ENCODE measurements around the gene MPST.

MPST gene

DNA sequence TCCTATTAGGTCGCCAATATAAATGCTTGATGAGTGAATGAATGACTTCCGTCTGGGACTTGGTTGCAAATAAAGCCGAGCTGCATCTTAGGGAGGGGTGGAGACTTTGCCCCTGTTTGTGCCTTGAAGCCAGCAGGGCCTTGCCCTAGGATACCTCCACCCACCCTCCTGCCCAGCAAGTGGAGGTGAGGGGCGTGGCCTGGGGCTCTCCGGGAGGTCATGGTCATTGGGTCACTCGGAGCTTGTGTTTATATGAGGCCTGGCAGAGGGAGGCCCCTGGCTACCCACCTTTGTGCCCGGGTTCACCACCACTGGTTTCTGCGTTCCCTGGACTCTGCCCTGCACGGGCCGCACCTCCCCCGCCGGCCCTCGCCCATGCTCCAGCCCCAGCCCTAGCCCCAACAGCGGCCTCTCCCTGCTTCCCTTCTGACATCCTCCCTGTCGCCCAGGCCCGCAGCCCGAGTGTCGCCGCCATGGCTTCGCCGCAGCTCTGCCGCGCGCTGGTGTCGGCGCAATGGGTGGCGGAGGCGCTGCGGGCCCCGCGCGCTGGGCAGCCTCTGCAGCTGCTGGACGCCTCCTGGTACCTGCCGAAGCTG lies 4.3 kb downstream of the MPST start:
- DNase-seq = no peak

DNA sequence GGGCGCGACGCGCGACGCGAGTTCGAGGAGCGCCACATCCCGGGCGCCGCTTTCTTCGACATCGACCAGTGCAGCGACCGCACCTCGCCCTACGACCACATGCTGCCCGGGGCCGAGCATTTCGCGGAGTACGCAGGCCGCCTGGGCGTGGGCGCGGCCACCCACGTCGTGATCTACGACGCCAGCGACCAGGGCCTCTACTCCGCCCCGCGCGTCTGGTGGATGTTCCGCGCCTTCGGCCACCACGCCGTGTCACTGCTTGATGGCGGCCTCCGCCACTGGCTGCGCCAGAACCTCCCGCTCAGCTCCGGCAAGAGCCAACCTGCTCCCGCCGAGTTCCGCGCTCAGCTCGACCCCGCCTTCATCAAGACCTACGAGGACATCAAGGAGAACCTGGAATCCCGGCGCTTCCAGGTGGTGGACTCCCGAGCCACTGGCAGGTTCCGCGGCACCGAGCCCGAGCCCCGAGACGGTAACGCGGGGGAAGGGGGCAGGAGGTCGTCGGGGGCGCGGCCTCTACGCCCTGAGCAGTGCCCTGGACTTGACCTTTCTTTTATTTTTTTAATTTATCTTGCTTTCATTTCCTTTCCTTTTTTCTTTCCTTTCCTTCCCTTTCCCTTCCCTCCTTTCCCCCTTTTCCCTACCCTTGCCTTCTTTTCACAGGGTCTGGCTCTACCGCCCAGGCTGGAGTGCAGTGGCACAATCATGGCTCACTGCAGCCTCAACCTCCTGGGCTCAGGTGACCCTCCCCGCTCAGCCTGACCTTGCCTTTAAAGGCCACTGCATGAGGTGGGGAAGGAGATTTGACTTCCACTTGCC lies 5.0 kb downstream of the MPST start:
- DNase-seq = no peak

DNA sequence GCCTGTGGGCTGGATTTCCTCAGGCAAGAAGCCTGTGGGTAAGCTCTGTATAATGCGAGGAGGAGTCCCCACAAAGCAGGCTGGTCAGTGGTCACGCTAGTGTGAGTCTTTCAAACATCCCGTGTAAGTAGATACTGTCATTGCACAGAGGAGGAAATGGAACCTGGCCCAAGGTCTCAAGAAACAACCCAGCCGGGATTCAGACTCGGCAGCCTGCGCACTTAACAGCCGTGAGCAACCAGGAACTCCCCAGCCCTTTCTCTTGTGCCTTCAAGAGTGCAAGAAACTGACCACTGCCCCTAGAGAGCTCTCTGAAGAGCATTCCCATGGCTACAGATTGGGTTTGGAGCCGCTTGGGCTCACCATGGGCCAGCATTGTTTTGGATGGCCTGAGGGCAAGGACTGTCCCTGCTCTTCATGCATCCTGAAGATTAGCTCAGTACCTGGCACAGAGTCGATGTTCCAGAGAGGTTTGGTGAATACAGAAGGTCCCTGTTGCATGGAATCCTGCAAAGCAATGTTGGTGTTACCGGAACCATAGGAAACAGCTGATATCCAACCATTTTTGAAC lies 6.0 kb downstream of the MPST start:
- no peak for DNase-seq

DNA sequence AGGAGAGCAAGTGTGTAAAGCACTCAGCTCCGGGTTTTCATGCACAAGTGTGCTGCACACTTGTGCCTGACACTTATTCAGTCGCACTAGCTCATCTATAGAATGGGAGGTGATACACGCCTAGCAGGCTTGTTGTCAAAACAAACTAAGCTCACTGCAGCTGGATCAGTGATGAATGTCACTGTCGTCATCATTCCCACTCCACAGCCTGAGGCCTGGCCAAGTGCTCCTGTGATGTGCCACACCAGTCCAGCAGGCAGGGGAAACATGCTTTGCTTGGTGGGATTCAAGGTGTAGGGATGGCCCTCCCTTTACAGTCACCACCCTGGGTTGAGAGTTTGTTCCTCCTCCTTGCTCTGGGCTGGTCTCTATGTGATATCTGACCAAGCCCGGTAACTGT lies 6.8 kb downstream of the MPST start:
- DNase-seq = no peak

DNA sequence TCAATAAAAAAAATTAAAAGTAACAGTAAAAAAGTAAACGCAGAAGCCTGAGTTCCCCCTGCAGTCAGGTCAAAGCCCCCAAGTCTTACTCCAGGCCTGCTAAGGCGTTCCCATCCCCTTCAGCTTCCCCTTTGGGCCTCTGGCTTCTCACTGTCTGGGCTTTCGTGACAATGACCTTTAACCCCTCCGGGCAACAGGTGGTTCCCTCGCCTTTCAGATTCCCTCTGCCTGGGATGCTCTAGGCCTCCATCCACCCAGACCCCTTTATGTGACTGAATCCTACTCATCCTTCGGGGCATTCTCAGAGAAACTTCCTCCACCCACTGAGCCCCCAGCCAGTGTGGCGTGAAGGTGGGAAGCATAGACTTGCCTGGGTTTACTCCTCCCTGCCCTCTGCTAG lies 8.0 kb downstream of the MPST start:
- DNase-seq = no peak

DNA sequence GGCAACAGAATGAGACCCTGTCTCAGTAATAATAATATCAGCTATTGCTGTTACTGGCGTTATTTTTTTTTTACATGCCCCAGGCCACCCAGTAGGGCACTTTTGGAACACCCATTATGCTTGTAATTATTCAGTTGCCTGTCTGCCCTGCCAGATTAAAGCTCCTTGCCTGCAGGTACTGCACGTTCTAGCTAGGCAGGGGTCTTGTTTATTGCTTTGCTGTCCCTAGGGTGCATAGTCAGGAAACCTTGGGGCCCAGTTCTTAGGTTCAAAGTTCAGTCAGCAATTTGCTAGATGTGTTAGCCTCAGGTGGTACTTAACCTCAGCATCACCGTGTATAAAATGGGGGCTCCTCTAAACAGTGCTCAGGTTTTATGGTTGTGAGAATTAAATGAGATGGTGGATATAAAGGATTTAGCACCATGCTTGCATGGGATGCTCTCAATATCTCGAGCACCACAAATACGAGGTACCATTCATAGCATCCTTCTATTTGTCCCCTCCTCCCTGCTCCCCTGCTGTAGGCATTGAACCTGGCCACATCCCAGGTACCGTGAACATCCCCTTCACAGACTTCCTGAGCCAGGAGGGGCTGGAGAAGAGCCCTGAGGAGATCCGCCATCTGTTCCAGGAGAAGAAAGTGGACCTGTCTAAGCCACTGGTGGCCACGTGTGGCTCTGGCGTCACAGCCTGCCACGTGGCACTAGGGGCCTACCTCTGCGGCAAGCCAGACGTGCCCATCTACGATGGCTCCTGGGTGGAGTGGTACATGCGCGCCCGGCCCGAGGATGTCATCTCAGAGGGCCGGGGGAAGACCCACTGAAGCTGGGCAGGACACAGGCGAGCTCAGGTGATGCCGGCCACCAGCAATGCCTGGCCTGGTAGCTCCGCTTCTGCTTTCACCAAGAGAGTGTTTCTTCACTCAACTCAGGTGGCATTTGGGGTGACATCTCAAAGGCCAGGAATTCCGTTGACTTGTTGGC lies 9.4 kb downstream of the MPST start:
- no peak for DNase-seq

DNA sequence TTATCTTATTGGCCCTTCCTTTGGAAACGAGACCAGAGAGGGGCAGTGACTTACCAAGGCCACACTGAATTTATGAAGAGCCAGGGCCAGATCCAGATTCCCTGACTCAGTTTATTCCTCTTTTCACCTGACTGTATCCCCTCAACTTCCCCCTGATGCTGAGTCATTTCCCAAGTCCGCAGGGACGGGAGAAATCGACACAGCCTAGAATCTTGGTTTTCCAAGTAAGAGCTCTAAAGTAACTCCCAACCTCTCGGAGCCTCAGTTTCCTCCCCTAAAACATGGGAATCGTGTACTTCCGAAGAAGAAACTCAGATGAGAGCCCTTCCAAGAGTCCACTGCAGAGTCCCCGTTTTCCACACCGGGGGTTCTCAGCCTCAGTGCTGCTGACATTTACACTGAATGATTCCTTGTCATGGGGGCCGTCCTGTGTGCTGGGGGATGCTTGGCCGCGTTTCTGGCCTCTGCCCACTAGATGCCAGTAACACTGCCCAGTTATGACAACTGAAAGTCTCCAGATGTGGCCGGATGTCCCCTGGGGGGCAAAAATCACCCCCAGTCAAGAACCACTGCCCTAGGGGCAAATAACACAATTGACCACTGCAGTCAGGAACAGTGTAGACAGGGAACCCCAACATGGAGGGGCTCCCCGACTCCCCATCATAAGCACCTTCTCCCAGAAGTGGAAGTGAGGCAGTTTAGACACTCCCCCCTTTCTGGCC lies 11.2 kb downstream of the MPST start:
- no peak for DNase-seq

DNA sequence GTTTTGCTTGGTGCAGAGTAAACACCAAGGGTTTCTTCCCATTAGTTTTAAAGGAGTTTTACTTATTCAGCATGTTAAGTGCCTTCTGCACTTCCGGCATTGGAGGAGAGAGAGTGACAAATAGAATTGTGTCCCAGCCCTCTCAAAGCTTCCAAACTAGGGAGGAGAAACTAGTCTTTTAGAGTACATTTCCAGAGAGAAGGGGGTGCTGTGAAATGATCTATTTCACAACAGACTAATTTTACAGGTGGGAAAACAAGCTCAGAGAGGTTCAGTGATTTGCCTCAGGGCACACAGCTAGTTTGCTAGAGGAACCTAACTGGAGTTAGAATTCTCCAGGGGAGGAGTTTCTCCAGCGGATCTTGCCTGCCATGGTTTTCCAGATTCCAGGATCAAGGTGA lies 12.6 kb downstream of the MPST start:
- DNase-seq = no peak

DNA sequence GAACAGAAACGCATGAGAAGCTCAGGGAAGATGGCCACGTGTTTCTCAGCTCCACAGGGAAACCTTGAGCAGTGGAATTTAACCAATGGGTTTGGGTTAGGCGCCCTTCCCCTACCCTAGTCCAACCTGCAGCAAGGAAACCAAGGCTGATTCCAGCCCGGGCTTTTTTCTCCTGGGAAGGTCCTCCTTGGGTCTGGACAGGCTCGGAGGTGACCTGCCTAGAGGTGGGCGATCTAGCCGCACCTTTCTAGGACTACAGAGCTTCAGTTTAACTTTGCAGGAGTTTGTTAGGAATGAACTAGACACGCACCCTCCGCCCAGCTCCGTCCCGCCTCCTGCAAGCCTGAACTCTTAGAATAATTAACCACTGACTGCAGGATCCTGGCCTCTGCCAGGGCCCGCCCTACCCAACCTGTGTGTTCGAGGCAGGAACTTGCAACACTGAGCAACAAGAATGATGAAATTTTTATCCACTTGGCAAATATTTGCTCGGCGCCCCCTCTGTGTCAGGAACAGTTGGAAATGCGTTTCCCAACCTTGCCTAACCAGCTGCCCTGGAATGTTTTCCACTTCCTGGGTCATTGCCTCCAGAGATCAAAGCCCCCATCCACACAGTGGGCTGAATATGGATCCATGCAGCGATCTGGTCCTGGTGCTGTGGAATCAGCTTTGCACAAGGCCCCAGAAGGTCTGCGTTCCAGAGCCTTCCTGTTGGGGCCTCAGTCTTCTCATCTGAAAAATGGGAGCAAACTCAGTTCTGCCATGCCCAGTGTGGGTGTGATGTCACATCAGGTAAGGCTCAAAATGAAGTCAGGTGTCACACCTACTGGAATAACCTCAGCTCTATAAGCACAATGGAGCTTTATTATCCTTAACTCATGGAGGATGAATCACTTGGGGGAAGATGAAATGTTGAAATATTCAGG lies 13.3 kb downstream of the MPST start:
- no peak for DNase-seq

DNA sequence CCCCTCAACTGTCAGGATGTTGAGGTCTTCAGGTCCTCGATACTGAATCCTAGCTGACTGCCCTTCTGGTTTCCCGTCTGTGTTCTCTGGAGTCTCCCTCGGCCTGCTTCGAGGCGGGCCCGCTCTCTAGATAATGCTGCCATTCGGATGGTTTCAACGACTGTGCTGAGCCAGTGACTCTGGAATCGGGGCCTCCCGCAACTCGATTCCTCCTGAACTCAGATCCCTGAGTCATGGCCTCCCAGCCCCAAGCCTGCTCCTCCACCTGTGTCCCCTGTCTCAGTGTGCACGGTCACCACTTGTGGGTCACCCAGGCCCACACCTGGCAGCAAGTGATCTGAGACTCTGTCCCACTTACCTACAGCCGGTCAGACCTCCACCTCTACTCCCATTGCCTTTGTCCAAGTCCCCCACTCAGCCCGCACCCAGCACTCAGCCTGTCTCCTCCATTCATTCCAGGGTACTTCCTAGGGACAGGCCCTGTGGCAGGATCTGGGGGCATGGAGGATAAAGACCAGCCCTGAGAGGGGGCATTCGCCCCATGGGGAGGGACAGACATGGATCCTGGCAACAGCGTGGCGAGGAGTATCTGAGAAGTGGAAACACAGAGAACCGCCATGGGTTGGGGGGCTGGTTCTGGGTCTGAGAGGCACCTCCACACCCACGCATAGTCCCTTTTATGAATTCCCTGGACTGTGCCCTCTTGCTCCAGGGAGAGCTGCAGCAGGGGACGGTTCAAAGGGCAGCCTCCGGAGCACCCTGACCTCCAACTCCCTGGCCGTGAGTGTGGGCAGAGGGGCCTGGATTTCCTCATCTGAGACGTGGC lies 14.3 kb downstream of the MPST start:
- no peak for DNase-seq

DNA sequence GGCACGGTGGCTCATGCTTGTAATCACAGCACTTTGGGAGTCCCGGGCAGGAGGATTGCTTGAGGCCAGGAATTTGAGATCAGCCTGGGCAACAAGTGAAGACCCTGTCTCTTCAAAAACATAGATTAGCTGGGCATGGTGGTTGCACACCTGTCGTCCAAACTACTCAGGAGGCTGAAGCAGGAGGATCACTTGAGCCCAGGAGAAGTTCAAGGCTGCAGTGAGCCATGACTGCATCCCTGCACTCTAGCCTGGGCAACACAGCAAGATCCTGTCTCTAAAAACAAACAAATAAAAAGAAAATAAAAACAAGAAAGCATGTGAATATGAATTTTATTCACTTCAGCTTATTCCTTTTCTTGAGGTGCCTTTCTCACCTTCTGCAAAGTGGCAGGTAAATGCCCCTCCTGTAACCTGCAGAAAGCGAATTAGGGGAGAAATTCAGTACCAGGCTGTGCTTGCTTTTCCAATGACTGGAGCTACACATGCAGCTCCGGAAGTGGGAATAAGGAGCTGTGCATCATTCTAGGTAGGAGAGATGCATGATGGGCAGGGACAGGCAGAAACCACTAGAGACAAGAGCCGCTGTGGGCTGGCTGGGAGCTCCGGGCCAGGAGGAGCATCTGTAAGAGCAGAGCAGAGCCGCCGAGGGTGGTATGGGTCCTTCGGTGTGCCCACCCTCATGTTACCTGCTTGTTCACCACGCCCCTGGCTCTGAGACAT lies 17.3 kb downstream of the MPST start:
- DNase-seq = no peak

DNA sequence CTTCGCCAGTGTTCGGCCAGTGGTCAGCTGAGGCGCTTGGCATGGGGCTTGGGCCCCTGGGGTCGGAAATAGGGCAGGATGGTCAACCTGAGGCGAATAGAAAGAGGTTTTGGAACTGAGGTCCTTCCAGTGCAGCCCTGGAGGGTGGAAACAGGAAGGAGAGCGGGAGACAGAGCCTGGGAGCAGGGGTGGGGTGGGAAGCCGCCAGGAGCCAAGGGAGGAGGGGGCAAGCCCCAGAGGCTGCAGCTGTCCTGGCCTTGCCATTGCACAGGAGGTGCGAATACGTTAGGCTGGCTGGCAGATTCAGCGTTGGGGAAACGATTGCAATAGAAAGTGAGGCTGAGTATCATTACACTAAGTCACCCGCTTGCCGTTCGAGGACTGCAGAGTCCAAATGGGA lies 18.1 kb downstream of the MPST start:
- DNase-seq = no peak

DNA sequence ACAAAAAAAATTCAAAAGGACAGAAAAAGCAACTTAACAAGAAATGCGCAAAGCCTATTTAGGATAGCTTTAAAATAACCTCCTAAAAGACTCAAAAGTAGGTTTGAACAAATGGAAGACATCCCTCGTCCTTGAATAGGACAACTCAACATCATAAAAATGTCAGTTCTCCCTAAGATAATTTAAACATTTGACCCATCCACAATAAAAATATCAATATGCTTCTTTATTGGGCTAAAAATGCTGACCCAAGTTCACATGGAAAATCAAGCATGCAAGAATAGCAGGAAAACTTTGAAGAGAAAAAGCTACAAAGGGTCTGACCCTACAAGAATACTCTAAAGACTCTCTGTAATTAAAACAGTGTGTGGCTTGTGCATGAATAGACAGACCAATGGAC lies 19.9 kb downstream of the MPST start:
- no peak for DNase-seq

DNA sequence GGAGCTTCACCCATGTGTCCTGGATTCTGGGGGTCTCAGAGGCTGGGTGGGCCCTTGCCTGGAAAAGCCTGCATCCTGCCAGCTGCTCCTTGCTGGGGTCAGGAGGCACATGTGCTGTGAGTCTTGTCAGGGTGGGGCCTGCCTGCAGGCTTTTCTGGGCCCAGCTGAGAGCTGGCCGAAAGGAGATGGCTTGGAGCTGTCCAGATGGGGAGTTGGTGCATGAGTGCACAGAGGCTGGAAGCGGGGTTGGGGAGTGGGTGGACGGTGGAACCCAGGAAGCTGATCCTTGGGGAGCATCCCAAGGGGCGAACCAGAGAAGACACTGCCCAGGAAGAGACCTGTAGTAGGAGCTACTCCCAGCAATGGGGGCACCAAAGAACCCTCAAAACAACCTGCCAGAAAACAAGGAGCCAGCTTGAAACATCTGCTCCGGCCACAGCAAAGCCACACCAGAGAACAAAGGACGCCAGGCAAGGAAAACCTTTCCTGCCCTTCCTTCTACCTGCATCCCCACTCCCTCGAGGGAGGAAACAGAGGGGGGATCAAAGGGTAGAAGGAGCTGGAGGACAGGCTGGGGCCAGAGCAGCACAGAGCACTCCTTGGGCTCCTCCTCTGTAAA lies 23.8 kb downstream of the MPST start:
- DNase-seq = no peak

DNA sequence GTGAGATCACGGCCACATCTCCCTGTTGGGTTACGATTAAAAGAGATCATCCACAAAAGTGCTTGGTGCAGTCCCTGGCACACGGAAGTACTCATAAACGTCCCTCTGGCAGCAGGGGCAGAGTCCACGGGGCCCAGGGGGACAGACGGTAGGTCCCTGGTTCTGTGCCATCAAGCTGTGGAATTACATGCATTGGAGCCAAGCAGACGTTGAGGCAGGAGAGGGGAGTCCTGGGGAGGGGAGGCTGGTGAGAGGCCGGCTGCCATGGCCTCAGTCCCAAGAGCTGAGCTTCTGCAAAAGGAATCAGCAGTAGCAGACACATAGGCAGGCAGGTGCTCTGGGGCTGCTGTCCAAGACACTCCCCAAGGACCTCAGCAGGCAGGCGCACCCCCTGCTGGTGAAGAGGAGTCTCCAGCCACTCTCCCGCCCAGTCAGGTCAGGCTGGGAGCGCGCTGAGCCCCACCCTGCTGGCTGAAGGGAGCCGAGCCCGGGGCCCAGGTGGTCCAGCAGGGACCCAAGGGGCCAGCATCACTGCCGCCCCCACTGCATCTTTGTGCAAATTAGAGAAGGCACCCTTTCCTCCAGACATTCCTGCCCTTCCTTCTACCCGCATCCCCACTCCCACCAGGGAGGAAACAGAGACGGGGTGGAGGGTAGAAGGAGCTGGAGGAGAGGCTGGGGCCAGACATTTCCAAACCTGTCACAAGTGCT lies 24.4 kb downstream of the MPST start:
- DNase-seq = no peak

DNA sequence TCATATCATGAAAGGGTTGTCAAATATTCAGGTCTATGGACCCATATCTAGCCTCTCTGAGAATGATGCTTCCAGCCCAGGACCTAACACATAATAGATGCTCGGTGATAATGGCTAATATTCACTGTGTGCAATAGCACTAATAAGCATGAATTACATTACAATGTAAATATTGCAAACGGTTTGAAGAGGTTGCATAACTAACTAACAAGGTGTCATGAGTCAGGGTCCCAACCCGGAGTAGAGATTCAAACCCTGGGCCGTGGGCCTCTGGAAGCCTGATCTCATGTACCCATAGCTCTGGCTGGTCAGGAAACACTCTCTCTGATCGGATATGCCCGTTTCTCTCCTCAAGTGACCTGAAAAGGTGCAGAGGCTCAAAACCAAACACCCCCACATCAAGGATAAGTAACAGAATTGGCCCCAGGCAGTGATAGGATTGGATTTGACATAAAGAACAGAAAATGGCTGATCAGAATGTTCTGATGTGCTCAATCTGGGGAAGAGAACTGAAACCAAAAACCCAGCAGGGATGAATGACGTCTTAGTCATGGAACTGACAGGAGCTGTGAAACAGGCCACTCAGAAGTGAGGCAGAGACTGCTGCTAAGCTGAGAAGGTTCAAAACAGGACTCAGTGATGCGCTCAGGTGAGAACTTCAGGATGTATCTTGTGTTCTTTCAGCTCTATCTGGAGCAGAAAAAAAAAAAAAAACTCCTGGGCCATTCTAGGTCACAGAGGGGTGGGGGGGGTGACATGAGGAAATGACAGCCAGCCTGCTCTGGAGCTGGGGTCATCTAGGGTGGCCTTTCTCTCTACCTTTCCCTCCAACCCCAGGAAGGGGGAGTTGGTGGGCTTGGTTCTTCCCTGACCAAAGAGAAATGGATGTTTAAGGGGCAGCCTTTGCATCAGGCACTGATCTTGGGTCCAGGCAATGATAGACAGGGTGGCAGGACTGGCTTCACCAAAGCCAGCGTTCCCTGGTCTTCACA lies 25.4 kb downstream of the MPST start:
- DNase-seq = no peak

DNA sequence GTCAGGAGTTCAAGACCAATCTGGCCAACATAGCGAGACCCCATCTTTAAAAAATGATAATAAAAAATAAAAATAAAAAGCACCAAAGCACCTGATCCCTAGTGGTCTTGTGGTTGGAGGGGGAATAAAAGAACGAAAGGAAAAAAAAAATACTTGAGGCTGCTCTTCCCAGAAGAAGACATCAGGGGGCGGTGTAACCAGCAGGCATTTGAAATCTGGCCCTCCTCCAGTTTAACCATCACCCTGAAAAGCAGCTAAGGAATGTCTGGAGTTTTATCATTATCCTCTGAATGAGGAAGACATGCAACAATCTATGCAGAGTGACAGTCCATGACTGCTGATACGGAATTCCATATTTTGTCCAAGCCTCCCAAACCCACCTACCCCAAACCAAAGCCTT lies 26.4 kb downstream of the MPST start:
- DNase-seq = no peak

Measured in NCI-H446 treated with DMSO at 0.1 percent for 48 hours (cell line).